ENCODE results near the gene TYW1B.

- TF ChIP-seq CTCF (IDR thresholded peaks at IDR 0.05) (no peak), EP300 (IDR thresholded peaks at IDR 0.05) (no peak), POLR2A (IDR thresholded peaks at IDR 0.05) (no peak)
These were observed 67.4 kb downstream of the TYW1B start for GRCh38 chr7:72760602-72761001.

Measured in gastroesophageal sphincter (tissue), 3 donors.